Ovary (tissue), 9 donors: ENCODE data around the gene MRPL21. TPM values are rescaled to one million over a fixed set of nuclear protein-coding genes. Genes with fewer than 3 reads are reported as not detected.

ENCODE experiments used
- DNase-seq, 5 donors: peaks; one replicate each; pipeline ENCODE4 v3.0.0-alpha.2; 2019 to 2020
- H3K27ac ChIP-seq, 2 donors: fragments of 200-600 bp; one replicate each; pipeline versions ENCODE4 v1.5.1 to v1.8.0; 2019 to 2022
- H3K27me3 ChIP-seq: fragments of 200-600 bp; one replicate; pipeline ENCODE4 v1.8.0; 2022
- H3K36me3 ChIP-seq: fragments of 200-600 bp; sonication (generic); one replicate; pipeline ENCODE4 v1.5.1; 2019
- H3K4me1 ChIP-seq: one replicate; pipeline ENCODE4 v1.8.1; 2013; ENCODE audit warnings: mild to moderate bottlenecking, moderate library complexity; ENCODE audit not compliant: insufficient read depth
- H3K4me3 ChIP-seq: fragments of 200-600 bp; sonication (generic); one replicate; pipeline ENCODE4 v1.5.1; 2017
- H3K9me3 ChIP-seq, 2 donors: fragments of 200-600 bp in 1 of 2; sonication (generic) in 1 of 2; one replicate each; pipeline versions ENCODE4 v1.5.1 to v1.8.1; 2013 to 2019; ENCODE audit warnings: mild to moderate bottlenecking in 1 of 2, moderate library complexity in 1 of 2
- CTCF ChIP-seq, 3 donors: fragments of 450-650 bp in 2 of 3; fragments of 200-600 bp in 1 of 3; IDR thresholded peaks; one replicate each; pipeline versions ENCODE4 v1.5.1 to v1.8.0; 2016 to 2022; ENCODE audit warnings: antibody characterized with exemption in 3 of 3, mild to moderate bottlenecking in 1 of 3
- EP300 ChIP-seq: sonication (generic); formaldehyde crosslinking; IDR thresholded peaks from one replicate; pipeline ENCODE4 v1.6.1; 2017; ENCODE audit warnings: antibody characterized with exemption
- POLR2A ChIP-seq: fragments of 450-650 bp; IDR thresholded peaks from one replicate; pipeline ENCODE4 v1.6.1; 2017; ENCODE audit warnings: antibody characterized with exemption, mild to moderate bottlenecking, moderate library complexity
- WGBS, 3 donors: extraction: QIAGEN DNeasy Blood & Tissue Kit in 1 of 3; methylation state at CpG; one replicate each; pipeline versions ENCODE4 v1.1.5 to v1.1.7; 2013 to 2017; 5-methylcytosine and 5-hydroxymethylcytosine counted together
- intact Hi-C, 4 donors: fragments of 100-400 bp; cut with DNase I; formaldehyde crosslinking; loops; one replicate each; pipeline versions ENCODE4 v1.11.0 to v1.15.1; 2022 to 2023
- polyA plus RNA-seq, 2 donors: library from polyadenylated mRNA; stranded (reverse); fragments of 200-250 nt in 1 of 2; fragments of 350-450 nt in 1 of 2; fragmentation: Illumina TruSeq in 1 of 2; extraction: RNeasy Lipid Tissue Mini Kit (QIAGEN cat#74804) in 1 of 2; gene quantifications; one replicate each; pipeline ENCODE4 v1.2.3, GENCODE V29; 2013 to 2014
- total RNA-seq, 7 donors: library from RNA; depleted of rRNA in 2 of 7; stranded (reverse); fragments of >200 nt in 2 of 7; fragmentation: NEBNext Ultra II Directional in 3 of 7; extraction: Animal tissue kit (Norgen Biotek cat#: 25700) in 3 of 7; gene quantifications; one replicate each; pipeline versions ENCODE4 v1.1.0 to v1.2.4, GENCODE V29; 2016 to 2023
- donor health status: DM: no; HTN: no; CAD: no; lungs with moderate emphysema.
- donor health status: DM: no; HTN: no; CAD: no.
- donor health status: Bipolar disorder and iron deficiency.
- donor health status: DM: yes; HTN: yes; CAD: no.
- donor health status: DM: no; HTN: no; CAD: no.
- donor health status: DM: yes; HTN: yes; CAD: no.

Gene MRPL21
- total and polyA plus RNA-seq, 9 donors = 40.3 to 74.7 (median 59.3) TPM

GRCh38 chr11:68948935-68949334 is 45.3 kb upstream of the MRPL21 start:
- Histone ChIP-seq H3K27ac (no peak overlapping the region), H3K9me3 (no peaks in the 10 kb centered on the region), H3K36me3 (no peaks in the 10 kb centered on the region), H3K27me3 (no peaks in the 10 kb centered on the region), H3K4me3 (no peak overlapping the region), H3K4me1 (peaks cover 9% of the 10 kb centered on the region)
- no peak for DNase-seq
- intact Hi-C loops = loop anchor here in 1 of 4 donors (10.0 kb wide), 1 partner anchor 56 kb away; no protein-coding TSS in a partner anchor
- no peak for TF ChIP-seq EP300
- no peak for TF ChIP-seq CTCF (IDR thresholded peaks at IDR 0.05)
- no peak for TF ChIP-seq POLR2A
- 93 to 95% (median 94%) methylated on average over 17 of the region's 17 CpGs for WGBS, 3 donors

GRCh38 chr11:68948496-68948895 is 44.9 kb upstream of the MRPL21 start:
- H3K27ac ChIP-seq = no peak overlapping the region
- H3K36me3 ChIP-seq = no peaks in the 10 kb centered on the region
- H3K4me3 ChIP-seq = no peak overlapping the region
- WGBS, 3 donors = 48 to 95% (median 88%) methylated on average over 2 of the region's 2 CpGs
- peaks cover 9% of the 10 kb centered on the region for H3K4me1 ChIP-seq
- H3K27me3 ChIP-seq = no peaks in the 10 kb centered on the region
- no peak for TF ChIP-seq POLR2A
- no peak for TF ChIP-seq CTCF (IDR thresholded peaks at IDR 0.05)
- TF ChIP-seq EP300 = no peak
- no peak for DNase-seq
- no peaks in the 10 kb centered on the region for H3K9me3 ChIP-seq
- intact Hi-C loops = loop anchor here in 1 of 4 donors (10.0 kb wide), 1 partner anchor 56 kb away; no protein-coding TSS in a partner anchor

DNA sequence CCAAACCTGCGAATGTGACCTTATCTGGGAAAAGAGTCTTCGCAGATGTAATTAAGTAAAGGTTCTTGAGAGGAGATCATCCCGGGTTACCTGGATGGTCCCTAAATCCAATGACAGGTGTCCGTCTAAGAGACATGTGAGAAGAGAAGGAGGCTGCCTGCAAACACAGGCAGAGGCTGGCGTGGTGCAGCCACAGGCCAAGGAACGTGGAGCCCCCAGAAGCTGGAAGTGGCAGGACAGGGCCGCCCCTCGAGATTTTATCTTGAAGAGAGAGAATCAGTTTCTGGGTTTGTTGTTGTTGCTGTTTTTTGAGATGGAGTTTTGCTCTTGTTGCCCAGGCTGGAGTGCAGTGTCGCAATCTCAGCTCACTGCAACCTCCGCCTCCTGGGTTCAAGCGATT is 43.5 kb upstream of the MRPL21 start:
- no peak overlapping the region for H3K27ac ChIP-seq
- no peak for TF ChIP-seq EP300
- TF ChIP-seq CTCF (IDR thresholded peaks at IDR 0.05) = no peak
- TF ChIP-seq POLR2A = no peak
- WGBS, 3 donors = 80 to 93% (median 84%) methylated on average over 11 of the region's 11 CpGs
- no peaks in the 10 kb centered on the region for H3K36me3 ChIP-seq
- H3K4me1 ChIP-seq = peaks cover 9% of the 10 kb centered on the region
- no peaks in the 10 kb centered on the region for H3K9me3 ChIP-seq
- H3K27me3 ChIP-seq = no peaks in the 10 kb centered on the region
- intact Hi-C loops = loop anchor here in 1 of 4 donors (10.0 kb wide), 1 partner anchor 58 kb away; no protein-coding TSS in a partner anchor
- H3K4me3 ChIP-seq = no peak overlapping the region
- no peak for DNase-seq

GRCh38 chr11:68946416-68947090 is 42.9 kb upstream of the MRPL21 start:
- WGBS, 3 donors = 24 to 30% (median 26%) methylated on average over 18 of the region's 18 CpGs
- no peak for TF ChIP-seq EP300
- no peak for TF ChIP-seq POLR2A
- Histone ChIP-seq H3K4me3 (peak overlapping the region; percentile 30), H3K9me3 (no peaks in the 10 kb centered on the region), H3K4me1 (peaks cover 9% of the 10 kb centered on the region), H3K27ac (peak overlapping the region in 1 of 2 donors; percentile 44), H3K27me3 (no peaks in the 10 kb centered on the region), H3K36me3 (no peaks in the 10 kb centered on the region)
- intact Hi-C loops = loop anchor here in 1 of 4 donors (10.0 kb wide), 1 partner anchor 58 kb away; no protein-coding TSS in a partner anchor
- DNase-seq = peak in 4 of 5 donors; percentile 50 to 75 (median 57)

GRCh38 chr11:68942751-68943271 is 39.2 kb upstream of the MRPL21 start:
- no peak overlapping the region for H3K4me3 ChIP-seq
- H3K27ac ChIP-seq = peak overlapping the region; percentile 57 to 75
- intact Hi-C loops = loop anchor here in 1 of 4 donors (10.0 kb wide), 1 partner anchor 62 kb away; no protein-coding TSS in a partner anchor
- DNase-seq = no peak
- no peaks in the 10 kb centered on the region for H3K36me3 ChIP-seq
- no peaks in the 10 kb centered on the region for H3K27me3 ChIP-seq
- TF ChIP-seq POLR2A (no peak), EP300 (no peak), CTCF (IDR thresholded peaks at IDR 0.05) (no peak)
- 50 to 57% (median 52%) methylated on average over 9 of the region's 9 CpGs for WGBS, 3 donors
- H3K9me3 ChIP-seq = no peaks in the 10 kb centered on the region
- peaks cover 9% of the 10 kb centered on the region for H3K4me1 ChIP-seq
